Measurements from ENCODE around the gene ITIH2.

DNA sequence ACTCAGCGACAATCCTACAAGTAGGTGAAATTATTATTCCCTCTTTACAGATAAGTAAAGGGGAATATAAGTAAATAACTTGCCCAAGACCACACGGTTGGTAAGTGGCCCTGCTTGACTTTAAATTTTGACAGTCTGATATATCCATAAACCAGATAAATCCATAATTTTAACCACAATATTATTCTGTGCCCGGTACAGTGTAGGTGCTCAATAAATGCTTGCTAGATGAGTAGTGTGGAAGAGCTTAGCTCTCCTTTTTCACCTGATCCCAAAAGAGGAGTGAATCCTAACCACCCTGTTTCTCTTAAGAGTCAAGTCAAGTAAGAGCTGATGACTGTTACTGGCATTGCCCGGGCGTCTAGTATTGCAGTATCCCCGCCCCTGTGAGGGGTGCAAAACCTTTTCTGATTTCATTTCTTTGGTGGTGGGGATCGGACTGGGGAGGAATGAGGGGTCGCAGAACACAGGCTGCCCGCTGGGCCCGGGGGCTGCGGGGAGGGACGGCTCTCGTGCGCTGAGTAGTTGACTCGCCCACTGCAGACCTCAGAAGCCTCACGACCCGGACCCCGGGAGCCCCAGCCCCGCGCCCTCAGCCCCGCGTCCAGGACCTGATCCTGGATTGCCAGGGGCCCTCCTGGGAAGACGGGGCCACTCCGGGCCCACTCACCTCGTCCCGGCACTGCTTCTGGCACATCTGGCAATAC, 84.2 kb downstream of the ITIH2 start:
- TF ChIP-seq, protein P1, sequence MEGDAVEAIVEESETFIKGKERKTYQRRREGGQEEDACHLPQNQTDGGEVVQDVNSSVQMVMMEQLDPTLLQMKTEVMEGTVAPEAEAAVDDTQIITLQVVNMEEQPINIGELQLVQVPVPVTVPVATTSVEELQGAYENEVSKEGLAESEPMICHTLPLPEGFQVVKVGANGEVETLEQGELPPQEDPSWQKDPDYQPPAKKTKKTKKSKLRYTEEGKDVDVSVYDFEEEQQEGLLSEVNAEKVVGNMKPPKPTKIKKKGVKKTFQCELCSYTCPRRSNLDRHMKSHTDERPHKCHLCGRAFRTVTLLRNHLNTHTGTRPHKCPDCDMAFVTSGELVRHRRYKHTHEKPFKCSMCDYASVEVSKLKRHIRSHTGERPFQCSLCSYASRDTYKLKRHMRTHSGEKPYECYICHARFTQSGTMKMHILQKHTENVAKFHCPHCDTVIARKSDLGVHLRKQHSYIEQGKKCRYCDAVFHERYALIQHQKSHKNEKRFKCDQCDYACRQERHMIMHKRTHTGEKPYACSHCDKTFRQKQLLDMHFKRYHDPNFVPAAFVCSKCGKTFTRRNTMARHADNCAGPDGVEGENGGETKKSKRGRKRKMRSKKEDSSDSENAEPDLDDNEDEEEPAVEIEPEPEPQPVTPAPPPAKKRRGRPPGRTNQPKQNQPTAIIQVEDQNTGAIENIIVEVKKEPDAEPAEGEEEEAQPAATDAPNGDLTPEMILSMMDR (IDR thresholded peaks at IDR 0.05 in 2 of 3, conservative IDR thresholded peaks at IDR 0.05 in 1 of 3; ENCODE audit: insufficient read depth in 2 of 3, low read depth in 1 of 3, low read length in 3 of 3), result no peak
- TF ChIP-seq NFIC (IDR thresholded peaks at IDR 0.05) (no peak), MXI1 (IDR thresholded peaks at IDR 0.05; ENCODE audit: low read depth, low read length) (no peak), TCF7 (IDR thresholded peaks at IDR 0.05; ENCODE audit: borderline replicate concordance) (no peak), ESRRA (IDR thresholded peaks at IDR 0.05; ENCODE audit: borderline replicate concordance, low read depth) (no peak), CHD1 (IDR thresholded peaks at IDR 0.05; ENCODE audit: low read length) (no peak), TAF1 (IDR thresholded peaks at IDR 0.05; ENCODE audit: control insufficient read depth, extremely low read depth, insufficient read depth, low read length, severe bottlenecking) (no peak)
- TF ChIP-seq, protein P2, sequence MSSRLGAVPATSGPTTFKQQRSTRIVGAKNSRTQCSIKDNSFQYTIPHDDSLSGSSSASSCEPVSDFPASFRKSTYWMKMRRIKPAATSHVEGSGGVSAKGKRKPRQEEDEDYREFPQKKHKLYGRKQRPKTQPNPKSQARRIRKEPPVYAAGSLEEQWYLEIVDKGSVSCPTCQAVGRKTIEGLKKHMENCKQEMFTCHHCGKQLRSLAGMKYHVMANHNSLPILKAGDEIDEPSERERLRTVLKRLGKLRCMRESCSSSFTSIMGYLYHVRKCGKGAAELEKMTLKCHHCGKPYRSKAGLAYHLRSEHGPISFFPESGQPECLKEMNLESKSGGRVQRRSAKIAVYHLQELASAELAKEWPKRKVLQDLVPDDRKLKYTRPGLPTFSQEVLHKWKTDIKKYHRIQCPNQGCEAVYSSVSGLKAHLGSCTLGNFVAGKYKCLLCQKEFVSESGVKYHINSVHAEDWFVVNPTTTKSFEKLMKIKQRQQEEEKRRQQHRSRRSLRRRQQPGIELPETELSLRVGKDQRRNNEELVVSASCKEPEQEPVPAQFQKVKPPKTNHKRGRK (tag; IDR thresholded peaks at IDR 0.05), result no peak

Data from K562 (cell line).